Erythroblast (primary cell): ENCODE measurements around the gene SLC9B1.

Source experiments
- GATA1 ChIP-seq: IDR thresholded peaks from 2 replicates; pipeline ENCODE4 v1.6.1; 2011; ENCODE audit warnings: low read depth, mild to moderate bottlenecking, control low read depth, low read length, moderate library complexity
- POLR2A ChIP-seq: IDR thresholded peaks from 2 replicates; pipeline ENCODE4 v1.6.1; 2011; ENCODE audit warnings: mild to moderate bottlenecking, low read length

DNA sequence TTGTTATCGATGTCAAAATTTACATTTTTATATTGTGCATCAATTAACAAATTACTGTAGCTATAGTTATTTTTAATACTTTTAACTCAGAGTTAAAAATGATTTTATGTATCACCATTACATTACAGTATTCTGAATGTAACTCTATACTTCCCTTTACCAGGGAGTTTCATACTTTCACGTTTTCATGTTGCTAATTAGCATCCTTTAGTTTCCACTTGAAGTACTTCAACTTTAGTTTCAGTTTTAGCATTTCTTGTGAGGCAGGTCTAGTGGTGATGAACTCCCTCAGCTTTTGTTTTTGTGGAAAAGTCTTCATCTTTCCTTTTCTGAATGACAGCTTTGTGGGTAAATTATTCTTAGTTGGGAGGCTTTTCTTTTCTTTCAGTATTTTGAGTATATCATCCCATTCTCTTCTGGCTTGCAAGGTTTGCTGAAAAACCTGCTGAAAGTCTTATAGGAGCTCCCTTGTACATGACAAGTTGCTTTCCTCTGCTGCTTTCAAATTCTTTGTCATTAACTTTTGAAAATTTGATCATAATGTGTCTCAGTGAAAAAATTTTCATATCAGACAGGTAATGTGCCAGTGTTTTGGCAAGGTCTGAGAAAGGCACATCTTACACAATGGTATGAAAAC lies 160.6 kb downstream of the SLC9B1 start:
- no peak for TF ChIP-seq POLR2A
- TF ChIP-seq GATA1, result no peak
